ENCODE results near the gene ARMH1. TPM values are rescaled to one million over a fixed set of nuclear protein-coding genes. Genes with fewer than 3 reads are reported as not detected.
"Not testable (repeated sequence)": the region's sequence is repeated elsewhere in the genome, so short reads cannot be mapped to it uniquely, and the experiment has no call there.

ARMH1 gene
- total and polyA plus RNA-seq, 7 experiments from 2014 or later: 32.8 to 205 (median 71.8) TPM

- Histone ChIP-seq H3K4me1 (ENCODE audit: control insufficient read depth in 2 of 2, insufficient read depth in 2 of 2, low read length in 2 of 2) (no peaks in the 10 kb centered on the region), H3K27ac (ENCODE audit: low read depth, low read length) (no peak overlapping the region), H3K27me3 (ENCODE audit: control insufficient read depth in 2 of 2, insufficient read depth in 2 of 2, low read length in 2 of 2) (no peaks in the 10 kb centered on the region), H3K9me3 (ENCODE audit: control insufficient read depth in 2 of 3, low read length in 3 of 3) (no peaks in the 10 kb centered on the region), H3K4me3 (ENCODE audit: low read length) (no peak overlapping the region), H3K36me3 (ENCODE audit: control insufficient read depth in 2 of 3, insufficient read depth in 3 of 3, low read length in 3 of 3) (no peaks in the 10 kb centered on the region)
- peaks cover 0 to 36% (median 0%) of the 10 kb centered on the region in 5 donors for H3K36me3 Mint-ChIP-seq
- POLR2A ChIA-PET: no interaction called here
- H3K27ac Mint-ChIP-seq: peak overlapping the region in 2 of 9 donors; percentile 42 to 49
- no peak overlapping the region for H3K4me3 Mint-ChIP-seq
- H3K27me3 Mint-ChIP-seq: no peaks in the 10 kb centered on the region
- DNase-seq (no peak), ATAC-seq (no peak)
- intact Hi-C loops (cut with micrococcal nuclease): no loop called here
- H3K4me1 Mint-ChIP-seq: peaks cover 0 to 12% (median 5%) of the 10 kb centered on the region in 7 donors
- CTCF ChIA-PET: interaction anchor here (0.7 kb wide), 1 partner anchor 1452 kb away, joined by 3 read pairs; no protein-coding TSS in a partner anchor
- no peaks in the 10 kb centered on the region for H3K9me3 Mint-ChIP-seq
Measured at GRCh38 chr1:44757420-44757819, 82.9 kb downstream of the ARMH1 start.

GRCh38 chr1:44759077-44759476, 84.6 kb downstream of the ARMH1 start:
- POLR2A ChIA-PET: interaction anchor here (0.6 to 1.8 kb wide), 3 partner anchors 14 to 1791 kb away, joined by 3 to 5 read pairs (median 4); partner anchors contain the start of gene RNU5D-1
- H3K4me3 Mint-ChIP-seq: no peak overlapping the region
- H3K36me3 ChIP-seq (ENCODE audit: control insufficient read depth in 2 of 3, insufficient read depth in 3 of 3, low read length in 3 of 3): no peaks in the 10 kb centered on the region
- ATAC-seq (no peak), DNase-seq (no peak)
- no peaks in the 10 kb centered on the region for H3K27me3 ChIP-seq (ENCODE audit: control insufficient read depth in 2 of 2, insufficient read depth in 2 of 2, low read length in 2 of 2)
- H3K36me3 Mint-ChIP-seq: peaks cover 0 to 34% (median 0%) of the 10 kb centered on the region in 5 donors
- CTCF ChIA-PET: no interaction called here
- peaks cover 0 to 12% (median 4%) of the 10 kb centered on the region in 7 donors for H3K4me1 Mint-ChIP-seq
- no peak overlapping the region for H3K27ac ChIP-seq (ENCODE audit: low read depth, low read length)
- no peaks in the 10 kb centered on the region for H3K9me3 ChIP-seq (ENCODE audit: control insufficient read depth in 2 of 3, low read length in 3 of 3)
- H3K27ac Mint-ChIP-seq: no peak overlapping the region
- H3K4me1 ChIP-seq (ENCODE audit: control insufficient read depth in 2 of 2, insufficient read depth in 2 of 2, low read length in 2 of 2): no peaks in the 10 kb centered on the region
- intact Hi-C loops (cut with micrococcal nuclease): no loop called here
- no peaks in the 10 kb centered on the region for H3K9me3 Mint-ChIP-seq
- no peaks in the 10 kb centered on the region for H3K27me3 Mint-ChIP-seq
- no peak overlapping the region for H3K4me3 ChIP-seq (ENCODE audit: low read length)

GRCh38 chr1:44760876-44761275, 86.4 kb downstream of the ARMH1 start:
- ATAC-seq: no peak
- ChIA-PET POLR2A (interaction anchor here (0.7 to 1.5 kb wide), 2 partner anchors 15 to 1306 kb away, joined by 4 read pairs; no protein-coding TSS in a partner anchor), CTCF (no interaction called here)
- Histone ChIP-seq H3K9me3 (ENCODE audit: control insufficient read depth in 2 of 3, low read length in 3 of 3) (no peaks in the 10 kb centered on the region), H3K4me1 (ENCODE audit: control insufficient read depth in 2 of 2, insufficient read depth in 2 of 2, low read length in 2 of 2) (no peaks in the 10 kb centered on the region), H3K36me3 (ENCODE audit: control insufficient read depth in 2 of 3, insufficient read depth in 3 of 3, low read length in 3 of 3) (no peaks in the 10 kb centered on the region), H3K27ac (ENCODE audit: low read depth, low read length) (no peak overlapping the region), H3K4me3 (ENCODE audit: low read length) (no peak overlapping the region), H3K27me3 (ENCODE audit: control insufficient read depth in 2 of 2, insufficient read depth in 2 of 2, low read length in 2 of 2) (no peaks in the 10 kb centered on the region)
- H3K4me3 Mint-ChIP-seq: no peak overlapping the region
- H3K9me3 Mint-ChIP-seq: no peaks in the 10 kb centered on the region
- no peaks in the 10 kb centered on the region for H3K27me3 Mint-ChIP-seq
- H3K27ac Mint-ChIP-seq: no peak overlapping the region
- intact Hi-C loops (cut with micrococcal nuclease): no loop called here
- DNase-seq: no peak
- H3K36me3 Mint-ChIP-seq: peaks cover 0 to 25% (median 0%) of the 10 kb centered on the region in 5 donors
- peaks cover 0 to 9% (median 4%) of the 10 kb centered on the region in 7 donors for H3K4me1 Mint-ChIP-seq

- H3K4me3 ChIP-seq (ENCODE audit: low read length); ATAC-seq; H3K4me1 Mint-ChIP-seq; H3K27me3 ChIP-seq (ENCODE audit: control insufficient read depth in 2 of 2, insufficient read depth in 2 of 2, low read length in 2 of 2); DNase-seq; H3K27ac Mint-ChIP-seq; H3K9me3 ChIP-seq (ENCODE audit: control insufficient read depth in 2 of 3, low read length in 3 of 3); H3K36me3 ChIP-seq (ENCODE audit: control insufficient read depth in 2 of 3, insufficient read depth in 3 of 3, low read length in 3 of 3); intact Hi-C loops (cut with micrococcal nuclease); H3K27ac ChIP-seq (ENCODE audit: low read depth, low read length); H3K9me3 Mint-ChIP-seq; H3K4me1 ChIP-seq (ENCODE audit: control insufficient read depth in 2 of 2, insufficient read depth in 2 of 2, low read length in 2 of 2); H3K27me3 Mint-ChIP-seq; H3K4me3 Mint-ChIP-seq: not testable (repeated sequence)
- ChIA-PET POLR2A (interaction anchor here (2.1 kb wide), 1 partner anchor 9 kb away, joined by 12 read pairs; the partner anchor contains the start of gene RPS8), CTCF (interaction anchor here (0.8 kb wide), 1 partner anchor 37 kb away, joined by 3 read pairs; no protein-coding TSS in a partner anchor)
- peaks cover 0 to 12% (median 0%) of the 10 kb centered on the region in 5 donors for H3K36me3 Mint-ChIP-seq
Measured at GRCh38 chr1:44766421-44766820, 91.9 kb downstream of the ARMH1 start.

Other genes with a start within 250 kb of the ARMH1 start
- 1 to 10 TPM; 1.6 to 3.5 (median 1.9) TPM for gene TMEM53, start 233 bp upstream of the ARMH1 start, total RNA-seq
- gene TMEM53, start 233 bp upstream of the ARMH1 start, polyA plus RNA-seq: 1 to 10 TPM; 2.9 to 3.5 TPM
- not detected for gene RNU5D-1, start 56.5 kb downstream of the ARMH1 start, total RNA-seq
- gene RNU5D-1, start 56.5 kb downstream of the ARMH1 start, polyA plus RNA-seq: not detected
- 10 to 100 TPM in 1 of 5 experiments, 1 to 10 TPM in 2, under 1 TPM in 2; 0.32 to 69.3 (median 1.1) TPM for gene KIF2C, start 65.1 kb downstream of the ARMH1 start, total RNA-seq
- under 1 TPM in 1 of 2 donors, not detected in 1; 0.52 TPM for gene KIF2C, start 65.1 kb downstream of the ARMH1 start, polyA plus RNA-seq
- 1,000 to 10,000 TPM; 2,000 to 3,409 (median 3,025) TPM for gene RPS8, start 100.8 kb downstream of the ARMH1 start, total RNA-seq
- gene RPS8, start 100.8 kb downstream of the ARMH1 start, polyA plus RNA-seq: 1,000 to 10,000 TPM in 1 of 2 donors, 100 to 1,000 TPM in 1; 954 to 1,486 TPM
- gene BEST4, start 113.5 kb downstream of the ARMH1 start, total RNA-seq: 1 to 10 TPM in 2 of 5 experiments, under 1 TPM in 3; 0.77 to 1.4 (median 0.96) TPM
- under 1 TPM in 1 of 2 donors, not detected in 1; 0.72 TPM for gene BEST4, start 113.5 kb downstream of the ARMH1 start, polyA plus RNA-seq
- 100 to 1,000 TPM in 4 of 5 experiments, 10 to 100 TPM in 1; 92.8 to 456 (median 142) TPM for gene PLK3, start 125.7 kb downstream of the ARMH1 start, total RNA-seq
- gene PLK3, start 125.7 kb downstream of the ARMH1 start, polyA plus RNA-seq: 10 to 100 TPM; 30.5 to 59.1 TPM
- 1 to 10 TPM in 2 of 5 experiments, under 1 TPM in 3; 0.31 to 9.7 (median 0.87) TPM for gene DYNLT4, start 132.6 kb downstream of the ARMH1 start, total RNA-seq
- gene DYNLT4, start 132.6 kb downstream of the ARMH1 start, polyA plus RNA-seq: under 1 TPM in 1 of 2 donors, not detected in 1; 0.47 TPM
- 10 to 100 TPM; 11.2 to 47.2 (median 13.5) TPM for gene BTBD19, start 133.8 kb downstream of the ARMH1 start, total RNA-seq
- under 1 TPM; 0.07 to 0.28 TPM for gene BTBD19, start 133.8 kb downstream of the ARMH1 start, polyA plus RNA-seq
- gene PTCH2, start 168.5 kb downstream of the ARMH1 start, total RNA-seq: 1 to 10 TPM; 1.3 to 2.8 (median 1.4) TPM
- under 1 TPM in 1 of 2 donors, not detected in 1; 0.06 TPM for gene PTCH2, start 168.5 kb downstream of the ARMH1 start, polyA plus RNA-seq

All from naive thymus-derived CD4-positive, alpha-beta T cell (primary cell).